Measurements from ENCODE around the gene SLC25A31.

The SLC25A31 gene

DNA sequence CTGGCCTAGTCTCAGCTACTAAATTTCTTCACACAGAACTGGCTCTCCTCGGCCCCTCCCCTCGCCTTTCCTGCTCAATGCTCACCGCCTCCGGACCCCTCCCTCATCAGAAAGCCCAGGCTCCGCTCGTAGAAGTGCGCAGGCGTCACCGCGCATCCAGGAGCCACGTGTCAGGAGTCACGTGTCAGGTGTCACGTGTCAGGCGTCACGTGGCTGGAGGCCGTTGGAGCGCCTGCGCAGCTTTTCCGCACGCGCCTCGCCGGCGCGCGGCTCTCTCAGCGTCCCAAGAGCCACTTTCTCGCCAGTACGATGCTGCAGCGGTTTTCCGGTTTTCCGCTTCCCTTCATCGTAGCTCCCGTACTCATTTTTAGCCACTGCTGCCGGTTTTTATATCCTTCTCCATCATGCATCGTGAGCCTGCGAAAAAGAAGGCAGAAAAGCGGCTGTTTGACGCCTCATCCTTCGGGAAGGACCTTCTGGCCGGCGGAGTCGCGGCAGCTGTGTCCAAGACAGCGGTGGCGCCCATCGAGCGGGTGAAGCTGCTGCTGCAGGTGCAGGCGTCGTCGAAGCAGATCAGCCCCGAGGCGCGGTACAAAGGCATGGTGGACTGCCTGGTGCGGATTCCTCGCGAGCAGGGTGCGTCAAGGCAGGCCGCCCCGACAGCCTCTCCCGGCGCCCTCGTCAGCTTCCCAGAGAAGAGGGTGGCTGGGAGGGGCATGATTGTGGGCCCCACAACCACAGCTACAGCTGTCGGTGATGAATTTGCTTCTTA, at the start of gene SLC25A31:
Gene SLC25A31 (plus strand): TSS at position 259 of the 772 bp plus-strand sequence. CDS start 146 bp downstream, at position 405.
- no peaks in the 10 kb centered on the region for H3K4me1 ChIP-seq
- no peak within 1 kb of the TSS for H3K4me3 ChIP-seq
- no peaks in the 10 kb centered on the region for H3K27me3 ChIP-seq
- H3K27ac ChIP-seq = no peak within 1 kb of the TSS
- peaks cover 5% of the 10 kb centered on the region; the same call in 1 of the 2 replicates for H3K9me3 ChIP-seq
- TF ChIP-seq Cebpa-rat (IDR thresholded peaks at IDR 0.05) = no peak
- H3K9ac ChIP-seq = no peak within 1 kb of the TSS
- H3K4me2 ChIP-seq = no peak within 1 kb of the TSS
- H3K36me3 ChIP-seq = no peaks in the 10 kb centered on the region
- no peaks in the 10 kb centered on the region for H4K20me1 ChIP-seq

DNA sequence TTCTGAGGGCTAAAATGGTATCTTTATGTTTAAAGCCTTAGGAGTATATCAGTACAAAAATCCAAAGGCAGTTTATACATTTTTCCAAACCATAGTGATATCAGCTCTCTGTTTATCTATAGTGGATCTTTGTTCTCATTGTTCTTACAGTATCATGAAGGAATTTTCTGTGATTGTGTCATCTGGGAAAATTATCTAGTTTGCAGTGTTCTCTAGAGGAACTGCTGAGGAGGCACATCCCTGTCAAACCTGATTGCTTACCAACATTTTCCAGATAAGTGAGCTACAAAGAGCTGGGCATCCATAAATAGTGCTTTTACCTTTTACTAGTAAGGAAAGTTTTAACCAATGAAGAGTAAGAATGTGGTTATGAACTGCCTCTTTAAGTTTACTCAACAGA, 44.9 kb upstream of the SLC25A31 start:
- TF ChIP-seq Cebpa-rat (IDR thresholded peaks at IDR 0.05) = no peak
- Histone ChIP-seq H3K36me3 (no peaks in the 10 kb centered on the region), H3K4me2 (no peak overlapping the region)

DNA sequence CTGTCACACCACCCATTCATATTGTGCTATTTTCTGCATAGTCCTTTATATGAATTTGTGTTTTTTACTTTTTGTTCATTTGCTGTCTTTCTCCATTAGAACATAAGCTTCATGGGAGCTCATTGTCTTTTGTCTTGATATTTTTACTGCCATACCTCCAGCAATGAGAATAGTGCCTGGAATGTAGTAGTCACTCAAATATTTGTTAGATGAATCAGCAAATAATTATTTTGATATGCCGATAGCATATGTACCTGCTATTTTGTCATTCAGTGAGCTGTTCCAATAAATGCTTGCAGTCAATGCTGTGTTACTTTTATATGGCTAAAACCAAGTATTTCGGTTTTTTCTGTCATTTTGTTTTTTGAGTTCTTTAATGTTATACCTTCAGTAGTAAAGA, 43.5 kb upstream of the SLC25A31 start:
- Histone ChIP-seq H3K36me3 (no peaks in the 10 kb centered on the region), H3K4me2 (no peak overlapping the region), H3K9ac (no peak overlapping the region), H3K4me3 (no peak overlapping the region), H3K9me3 (no peaks in the 10 kb centered on the region), H3K27me3 (no peaks in the 10 kb centered on the region), H4K20me1 (no peaks in the 10 kb centered on the region), H3K4me1 (no peaks in the 10 kb centered on the region), H3K27ac (no peak overlapping the region)
- TF ChIP-seq Cebpa-rat (IDR thresholded peaks at IDR 0.05) = no peak

More for the DNA sequence above, 44.9 kb upstream of the SLC25A31 start:
- H3K4me3 ChIP-seq = no peak overlapping the region
- H3K27me3 ChIP-seq = no peaks in the 10 kb centered on the region
- no peaks in the 10 kb centered on the region for H3K9me3 ChIP-seq
- no peaks in the 10 kb centered on the region for H3K4me1 ChIP-seq
- H3K27ac ChIP-seq = no peak overlapping the region
- no peaks in the 10 kb centered on the region for H4K20me1 ChIP-seq
- H3K9ac ChIP-seq = no peak overlapping the region

DNA sequence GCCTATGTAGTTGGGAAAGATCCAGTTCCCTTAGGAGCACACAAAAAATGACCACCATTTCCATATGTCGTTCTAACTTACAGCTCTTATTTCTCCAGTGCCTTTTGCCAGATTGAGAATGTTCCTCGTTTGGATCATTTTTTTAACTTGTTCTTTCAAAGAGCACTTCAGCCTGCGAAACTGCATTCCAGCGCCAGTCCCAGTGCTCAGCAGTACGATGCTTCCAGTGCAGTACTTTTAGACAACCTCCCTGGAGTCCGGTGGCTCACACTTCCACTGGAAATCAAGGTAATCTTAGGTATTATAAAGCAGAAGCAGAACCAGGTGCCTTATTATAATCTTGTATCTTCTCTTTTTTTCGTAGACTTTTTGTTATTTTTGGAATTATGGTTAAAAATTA, 42.6 kb upstream of the SLC25A31 start:
- Histone ChIP-seq H3K9ac (no peak overlapping the region), H3K9me3 (no peaks in the 10 kb centered on the region), H3K4me2 (no peak overlapping the region), H3K4me1 (no peaks in the 10 kb centered on the region), H3K4me3 (no peak overlapping the region), H4K20me1 (no peaks in the 10 kb centered on the region), H3K27me3 (no peaks in the 10 kb centered on the region), H3K27ac (no peak overlapping the region), H3K36me3 (no peaks in the 10 kb centered on the region)
- TF ChIP-seq Cebpa-rat (IDR thresholded peaks at IDR 0.05) = no peak

DNA sequence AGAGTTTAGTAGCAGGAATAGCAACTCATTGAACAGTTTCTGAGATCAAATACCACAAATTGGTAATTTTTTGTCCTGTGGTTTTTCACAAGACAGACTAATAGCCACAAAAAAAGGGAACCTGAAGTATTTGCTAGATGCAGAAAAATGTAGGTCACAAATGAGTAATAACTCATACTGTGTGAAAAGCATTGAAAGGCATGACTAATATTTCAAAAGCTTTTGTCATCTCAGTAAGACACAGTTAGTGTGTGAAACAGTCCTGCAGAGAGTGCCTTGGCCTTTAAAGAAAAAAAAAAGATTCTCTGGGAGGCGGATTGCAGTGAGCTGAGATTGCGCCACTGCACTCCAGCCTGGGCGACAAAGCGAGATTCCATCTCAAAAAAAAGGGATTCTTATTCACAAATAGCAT, 31.4 kb upstream of the SLC25A31 start:
- Histone ChIP-seq H3K27ac (no peak overlapping the region), H3K36me3 (no peaks in the 10 kb centered on the region), H3K9me3 (no peaks in the 10 kb centered on the region), H3K27me3 (no peaks in the 10 kb centered on the region), H3K4me2 (no peak overlapping the region), H3K4me1 (no peaks in the 10 kb centered on the region), H4K20me1 (no peaks in the 10 kb centered on the region), H3K4me3 (no peak overlapping the region), H3K9ac (no peak overlapping the region)
- no peak for TF ChIP-seq Cebpa-rat (IDR thresholded peaks at IDR 0.05)

DNA sequence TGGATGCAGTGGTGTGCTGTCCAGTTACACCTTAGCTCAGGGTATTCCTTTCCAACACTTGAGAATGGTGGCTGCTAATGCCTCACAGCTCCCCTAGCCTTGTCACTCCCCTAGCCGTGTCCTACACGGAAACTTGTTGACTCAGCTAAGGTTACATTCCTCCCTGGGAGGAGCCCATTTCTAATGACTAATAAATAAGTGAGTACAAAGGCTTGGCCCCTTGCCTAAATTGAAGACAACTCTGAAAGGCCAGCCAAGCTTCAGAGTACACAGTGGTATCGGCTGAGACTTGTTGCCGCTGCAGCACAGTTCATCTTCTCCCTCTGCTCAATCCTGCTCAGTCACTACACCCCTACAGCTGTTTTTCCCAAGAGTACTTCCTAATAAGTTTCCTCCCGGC, 21.2 kb upstream of the SLC25A31 start:
- no peak overlapping the region for H3K4me3 ChIP-seq

DNA sequence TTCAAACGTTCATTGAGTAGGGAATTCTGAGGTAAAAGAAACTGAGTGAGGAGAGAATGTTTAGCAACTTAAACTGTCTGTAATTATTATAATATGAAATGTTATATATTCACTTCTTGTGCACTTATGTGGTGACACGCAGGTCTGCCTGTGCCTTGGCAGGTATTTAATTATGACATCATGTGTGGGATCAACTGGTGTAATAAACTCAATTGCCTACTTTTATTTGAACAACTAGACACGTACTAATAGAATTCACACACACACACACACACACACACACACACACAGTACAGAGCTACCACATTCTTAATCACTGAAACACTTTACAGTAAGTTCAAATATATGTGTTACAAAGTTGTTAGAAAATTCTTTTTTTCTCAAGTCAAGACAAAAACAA, 20.7 kb upstream of the SLC25A31 start:
- Histone ChIP-seq H4K20me1 (no peaks in the 10 kb centered on the region), H3K9me3 (no peaks in the 10 kb centered on the region), H3K4me2 (no peak overlapping the region), H3K4me1 (no peaks in the 10 kb centered on the region), H3K36me3 (no peaks in the 10 kb centered on the region), H3K4me3 (no peak overlapping the region), H3K27me3 (no peaks in the 10 kb centered on the region), H3K27ac (no peak overlapping the region), H3K9ac (no peak overlapping the region)
- no peak for TF ChIP-seq Cebpa-rat (IDR thresholded peaks at IDR 0.05)

More for the DNA sequence above, 21.2 kb upstream of the SLC25A31 start:
- H3K4me1 ChIP-seq = no peaks in the 10 kb centered on the region
- no peaks in the 10 kb centered on the region for H3K9me3 ChIP-seq
- no peaks in the 10 kb centered on the region for H3K36me3 ChIP-seq
- H3K9ac ChIP-seq = no peak overlapping the region
- no peak overlapping the region for H3K4me2 ChIP-seq
- H4K20me1 ChIP-seq = no peaks in the 10 kb centered on the region
- no peak overlapping the region for H3K27ac ChIP-seq
- no peak for TF ChIP-seq Cebpa-rat (IDR thresholded peaks at IDR 0.05)
- H3K27me3 ChIP-seq = no peaks in the 10 kb centered on the region

DNA sequence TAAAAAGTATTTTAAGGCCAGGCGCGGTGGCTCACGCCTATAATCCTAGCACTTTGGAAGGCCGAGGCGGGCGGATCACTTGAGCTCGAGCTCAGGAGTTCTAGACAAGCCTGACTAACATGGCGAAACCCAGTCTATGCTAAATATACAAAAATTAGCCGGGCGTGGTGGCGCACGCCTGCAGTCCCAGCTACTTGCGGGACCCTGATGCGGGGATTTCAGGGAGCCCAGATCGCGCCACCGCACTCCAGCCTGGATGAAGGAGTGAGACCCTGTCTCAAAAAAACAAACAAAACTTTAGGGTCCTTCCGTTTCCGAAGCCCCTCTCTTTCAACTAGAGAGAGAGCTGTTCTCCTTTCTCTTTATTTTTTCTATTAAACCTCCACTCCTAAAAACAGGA, 1.2 kb downstream of the SLC25A31 start:
- Histone ChIP-seq H3K9ac (no peak overlapping the region), H3K27ac (no peak overlapping the region)
- no peak for TF ChIP-seq Cebpa-rat (IDR thresholded peaks at IDR 0.05)

DNA sequence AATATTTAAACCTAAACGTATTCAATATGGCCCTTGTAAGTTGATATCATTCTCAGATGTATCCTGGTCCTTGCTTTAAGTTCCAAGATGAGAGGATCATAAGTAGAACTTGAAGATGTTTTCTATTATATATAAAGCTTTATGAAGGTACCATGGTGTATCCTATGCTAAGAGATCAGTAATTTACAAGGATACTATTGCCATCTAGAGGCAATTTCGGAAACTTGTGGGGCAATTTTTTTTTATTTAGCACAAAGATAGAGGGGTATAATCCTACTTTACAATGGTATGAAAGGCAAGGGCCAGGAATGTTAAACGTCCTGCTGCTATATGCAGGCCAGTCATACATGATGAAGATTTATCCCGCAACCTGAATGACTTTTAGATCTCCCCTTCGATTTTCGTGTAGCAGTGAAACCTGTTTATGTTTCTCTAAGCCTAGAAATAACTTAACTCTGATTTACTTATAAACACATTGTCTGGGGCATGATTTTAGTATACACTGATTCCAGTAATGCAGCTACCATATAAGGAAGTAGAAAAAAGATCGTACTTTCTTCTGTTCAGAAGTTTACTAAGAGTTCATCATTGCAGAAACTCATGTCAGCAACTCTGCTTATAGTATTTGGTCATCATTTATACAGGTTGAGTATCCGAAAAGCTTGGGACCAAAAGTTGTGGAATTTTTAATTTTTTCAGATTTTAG, 2.6 kb downstream of the SLC25A31 start:
- no peak overlapping the region for H3K27ac ChIP-seq
- H3K27me3 ChIP-seq = no peaks in the 10 kb centered on the region
- H4K20me1 ChIP-seq = no peaks in the 10 kb centered on the region
- H3K9me3 ChIP-seq = peaks cover 5% of the 10 kb centered on the region; the same call in 1 of the 2 replicates
- H3K4me1 ChIP-seq = no peaks in the 10 kb centered on the region
- no peak overlapping the region for H3K4me2 ChIP-seq
- H3K9ac ChIP-seq = no peak overlapping the region
- no peak overlapping the region for H3K4me3 ChIP-seq
- no peaks in the 10 kb centered on the region for H3K36me3 ChIP-seq
- no peak for TF ChIP-seq Cebpa-rat (IDR thresholded peaks at IDR 0.05)

More for the DNA sequence above, 1.2 kb downstream of the SLC25A31 start:
- Histone ChIP-seq H4K20me1 (no peaks in the 10 kb centered on the region), H3K4me1 (no peaks in the 10 kb centered on the region), H3K9me3 (peaks cover 5% of the 10 kb centered on the region; the same call in 1 of the 2 replicates), H3K36me3 (no peaks in the 10 kb centered on the region), H3K27me3 (no peaks in the 10 kb centered on the region), H3K4me3 (no peak overlapping the region), H3K4me2 (no peak overlapping the region)

DNA sequence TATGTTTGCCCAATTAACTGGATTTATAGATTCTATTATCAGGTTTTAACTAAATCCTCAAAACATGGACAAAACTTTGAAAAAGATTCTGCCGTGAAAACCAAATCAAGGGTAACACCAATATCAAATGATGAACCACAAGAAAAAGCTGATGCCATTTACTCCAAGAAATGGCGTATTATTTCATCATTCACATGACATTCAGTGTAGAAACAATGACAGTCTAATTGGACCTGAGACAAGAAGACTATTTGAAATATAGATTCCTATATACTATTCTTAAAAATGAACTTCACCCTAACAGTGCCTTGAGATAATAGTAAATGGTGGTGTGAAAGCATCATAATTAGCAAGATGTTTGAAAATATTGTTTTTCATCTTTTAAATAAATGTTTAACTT, 4.8 kb downstream of the SLC25A31 start:
- H3K4me1 ChIP-seq = no peaks in the 10 kb centered on the region
- TF ChIP-seq Cebpa-rat (IDR thresholded peaks at IDR 0.05) = no peak
- H3K4me3 ChIP-seq = no peak overlapping the region
- peaks cover 5% of the 10 kb centered on the region; the same call in 1 of the 2 replicates for H3K9me3 ChIP-seq
- H3K36me3 ChIP-seq = no peaks in the 10 kb centered on the region
- H4K20me1 ChIP-seq = no peaks in the 10 kb centered on the region
- no peak overlapping the region for H3K27ac ChIP-seq
- no peaks in the 10 kb centered on the region for H3K27me3 ChIP-seq
- no peak overlapping the region for H3K4me2 ChIP-seq
- H3K9ac ChIP-seq = no peak overlapping the region

Data from BLaER1 (cell line).